ENCODE data around the gene DPP10.
A peak's percentile ranks its signal among the peaks of the same experiment; 100 is the strongest.
"Not testable (repeated sequence)": the region's sequence is repeated elsewhere in the genome, so short reads cannot be mapped to it uniquely, and the experiment has no call there.

DPP10 gene

GRCh38 chr2:114442510-114442909 lies at the start of gene DPP10:
Gene DPP10 (plus strand): TSS chr2:114442641.
- no peak within 1 kb of the TSS for H3K4me3 Mint-ChIP-seq
- peak; percentile 33 for DNase-seq

GRCh38 chr2:114400890-114401289 lies 41.6 kb upstream of the DPP10 start:
- Mint-ChIP-seq H3K27ac (no peak overlapping the region), H3K4me3 (no peak overlapping the region), H3K27me3 (no peaks in the 10 kb centered on the region), H3K36me3 (no peaks in the 10 kb centered on the region), H3K9me3 (no peaks in the 10 kb centered on the region), H3K4me1 (no peaks in the 10 kb centered on the region)
- DNase-seq: no peak
- CTCF ChIA-PET: no interaction called here

More at GRCh38 chr2:114442510-114442909, at the start of gene DPP10:
- H3K4me1 Mint-ChIP-seq: no peaks in the 10 kb centered on the region
- H3K9me3 Mint-ChIP-seq: no peaks in the 10 kb centered on the region
- no peak within 1 kb of the TSS for H3K27ac Mint-ChIP-seq
- CTCF ChIA-PET: no interaction called here
- no peaks in the 10 kb centered on the region for H3K27me3 Mint-ChIP-seq
- no peaks in the 10 kb centered on the region for H3K36me3 Mint-ChIP-seq

- Mint-ChIP-seq H3K36me3 (no peaks in the 10 kb centered on the region), H3K27ac (no peak overlapping the region), H3K4me3 (no peak overlapping the region), H3K4me1 (no peaks in the 10 kb centered on the region), H3K9me3 (peaks cover 11% of the 10 kb centered on the region), H3K27me3 (no peaks in the 10 kb centered on the region)
- CTCF ChIA-PET: no interaction called here
- DNase-seq: no peak
These were observed 37.0 kb upstream of the DPP10 start for GRCh38 chr2:114405247-114406116.

GRCh38 chr2:114406347-114406746 lies 36.1 kb upstream of the DPP10 start:
- Mint-ChIP-seq H3K4me1 (no peaks in the 10 kb centered on the region), H3K36me3 (no peaks in the 10 kb centered on the region), H3K27ac (no peak overlapping the region), H3K4me3 (no peak overlapping the region), H3K9me3 (peaks cover 11% of the 10 kb centered on the region), H3K27me3 (no peaks in the 10 kb centered on the region)
- CTCF ChIA-PET: no interaction called here
- no peak for DNase-seq

- CTCF ChIA-PET, DNase-seq, H3K4me1 Mint-ChIP-seq, H3K36me3 Mint-ChIP-seq, H3K27ac Mint-ChIP-seq, H3K27me3 Mint-ChIP-seq, H3K4me3 Mint-ChIP-seq: not testable (repeated sequence)
- H3K9me3 Mint-ChIP-seq: peaks cover 12% of the 10 kb centered on the region
These were observed 35.1 kb upstream of the DPP10 start for GRCh38 chr2:114407353-114407752.

- H3K4me1 Mint-ChIP-seq: no peaks in the 10 kb centered on the region
- CTCF ChIA-PET: no interaction called here
- no peak overlapping the region for H3K4me3 Mint-ChIP-seq
- no peaks in the 10 kb centered on the region for H3K9me3 Mint-ChIP-seq
- no peaks in the 10 kb centered on the region for H3K27me3 Mint-ChIP-seq
- DNase-seq: no peak
- H3K36me3 Mint-ChIP-seq: no peaks in the 10 kb centered on the region
- H3K27ac Mint-ChIP-seq: no peak overlapping the region
These were observed 20.7 kb upstream of the DPP10 start for GRCh38 chr2:114421781-114422180.

- Mint-ChIP-seq H3K9me3 (no peaks in the 10 kb centered on the region), H3K4me1 (no peaks in the 10 kb centered on the region), H3K27me3 (no peaks in the 10 kb centered on the region), H3K36me3 (no peaks in the 10 kb centered on the region), H3K27ac (no peak overlapping the region), H3K4me3 (no peak overlapping the region)
- DNase-seq: no peak
- CTCF ChIA-PET: no interaction called here
These were observed 17.7 kb upstream of the DPP10 start for GRCh38 chr2:114424699-114425098.

- H3K4me1 Mint-ChIP-seq: no peaks in the 10 kb centered on the region
- CTCF ChIA-PET: no interaction called here
- H3K9me3 Mint-ChIP-seq: no peaks in the 10 kb centered on the region
- no peaks in the 10 kb centered on the region for H3K27me3 Mint-ChIP-seq
- H3K4me3 Mint-ChIP-seq: no peak overlapping the region
- no peak for DNase-seq
- H3K27ac Mint-ChIP-seq: no peak overlapping the region
- no peaks in the 10 kb centered on the region for H3K36me3 Mint-ChIP-seq
These were observed 15.7 kb upstream of the DPP10 start for GRCh38 chr2:114426756-114427155.

- Mint-ChIP-seq H3K36me3 (no peaks in the 10 kb centered on the region), H3K27ac (no peak overlapping the region), H3K9me3 (no peaks in the 10 kb centered on the region), H3K27me3 (no peaks in the 10 kb centered on the region), H3K4me3 (no peak overlapping the region), H3K4me1 (no peaks in the 10 kb centered on the region)
- no peak for DNase-seq
- CTCF ChIA-PET: no interaction called here
These were observed 6.1 kb upstream of the DPP10 start for GRCh38 chr2:114436329-114436728.

GRCh38 chr2:114446571-114446970 lies 4.1 kb downstream of the DPP10 start:
- no peak overlapping the region for H3K4me3 Mint-ChIP-seq
- no peaks in the 10 kb centered on the region for H3K9me3 Mint-ChIP-seq
- DNase-seq: no peak
- H3K36me3 Mint-ChIP-seq: no peaks in the 10 kb centered on the region
- no peaks in the 10 kb centered on the region for H3K27me3 Mint-ChIP-seq
- H3K4me1 Mint-ChIP-seq: no peaks in the 10 kb centered on the region
- no peak overlapping the region for H3K27ac Mint-ChIP-seq
- CTCF ChIA-PET: no interaction called here

- Mint-ChIP-seq H3K4me3 (no peak overlapping the region), H3K27me3 (no peaks in the 10 kb centered on the region), H3K9me3 (no peaks in the 10 kb centered on the region), H3K27ac (no peak overlapping the region), H3K4me1 (no peaks in the 10 kb centered on the region), H3K36me3 (no peaks in the 10 kb centered on the region)
- CTCF ChIA-PET: no interaction called here
- DNase-seq: no peak
These were observed 8.2 kb downstream of the DPP10 start for GRCh38 chr2:114450639-114451038.

- Mint-ChIP-seq H3K27ac (no peak overlapping the region), H3K27me3 (no peaks in the 10 kb centered on the region), H3K4me3 (no peak overlapping the region), H3K9me3 (no peaks in the 10 kb centered on the region), H3K36me3 (no peaks in the 10 kb centered on the region), H3K4me1 (no peaks in the 10 kb centered on the region)
- DNase-seq: no peak
- CTCF ChIA-PET: no interaction called here
These were observed 14.1 kb downstream of the DPP10 start for GRCh38 chr2:114456566-114456965.

GRCh38 chr2:114457956-114458355 lies 15.5 kb downstream of the DPP10 start:
- Mint-ChIP-seq H3K27me3 (no peaks in the 10 kb centered on the region), H3K9me3 (no peaks in the 10 kb centered on the region), H3K4me1 (no peaks in the 10 kb centered on the region), H3K36me3 (no peaks in the 10 kb centered on the region), H3K27ac (no peak overlapping the region), H3K4me3 (no peak overlapping the region)
- DNase-seq: no peak
- CTCF ChIA-PET: no interaction called here

- CTCF ChIA-PET: no interaction called here
- Mint-ChIP-seq H3K27me3 (no peaks in the 10 kb centered on the region), H3K4me3 (no peak overlapping the region), H3K9me3 (no peaks in the 10 kb centered on the region), H3K36me3 (no peaks in the 10 kb centered on the region), H3K27ac (no peak overlapping the region), H3K4me1 (no peaks in the 10 kb centered on the region)
- no peak for DNase-seq
These were observed 18.7 kb downstream of the DPP10 start for GRCh38 chr2:114461116-114461515.

- Mint-ChIP-seq H3K4me3 (no peak overlapping the region), H3K4me1 (no peaks in the 10 kb centered on the region), H3K27ac (no peak overlapping the region), H3K27me3 (no peaks in the 10 kb centered on the region), H3K9me3 (no peaks in the 10 kb centered on the region), H3K36me3 (no peaks in the 10 kb centered on the region)
- CTCF ChIA-PET: no interaction called here
- no peak for DNase-seq
These were observed 22.7 kb downstream of the DPP10 start for GRCh38 chr2:114464961-114465706.

All from activated naive CD4-positive, alpha-beta T cell treated with anti-CD3 and anti-CD28 coated beads, Interleukin-2, amount 10 ng/mL, durations not matched to agents 7 days and 5 days (primary cell).